Measurements from ENCODE around the gene KRR1. TPM values are rescaled to one million over a fixed set of nuclear protein-coding genes. Genes with fewer than 3 reads are reported as not detected.
A peak's percentile ranks its signal among the peaks of the same experiment; 100 is the strongest.

The KRR1 gene
- total RNA-seq, 4 donors from 2014 or later: 3.2 to 28.1 (median 11.7) TPM

GRCh38 chr12:75481774-75482173, 29.6 kb downstream of the KRR1 start:
- intact Hi-C loops (cut with DNase I; ENCODE audit: low total_unique reads): loop anchor here (2.0 to 10.0 kb wide), 2 partner anchors 25 to 147 kb away; partner anchors contain the start of genes CAPS2 and GLIPR1L1

DNA sequence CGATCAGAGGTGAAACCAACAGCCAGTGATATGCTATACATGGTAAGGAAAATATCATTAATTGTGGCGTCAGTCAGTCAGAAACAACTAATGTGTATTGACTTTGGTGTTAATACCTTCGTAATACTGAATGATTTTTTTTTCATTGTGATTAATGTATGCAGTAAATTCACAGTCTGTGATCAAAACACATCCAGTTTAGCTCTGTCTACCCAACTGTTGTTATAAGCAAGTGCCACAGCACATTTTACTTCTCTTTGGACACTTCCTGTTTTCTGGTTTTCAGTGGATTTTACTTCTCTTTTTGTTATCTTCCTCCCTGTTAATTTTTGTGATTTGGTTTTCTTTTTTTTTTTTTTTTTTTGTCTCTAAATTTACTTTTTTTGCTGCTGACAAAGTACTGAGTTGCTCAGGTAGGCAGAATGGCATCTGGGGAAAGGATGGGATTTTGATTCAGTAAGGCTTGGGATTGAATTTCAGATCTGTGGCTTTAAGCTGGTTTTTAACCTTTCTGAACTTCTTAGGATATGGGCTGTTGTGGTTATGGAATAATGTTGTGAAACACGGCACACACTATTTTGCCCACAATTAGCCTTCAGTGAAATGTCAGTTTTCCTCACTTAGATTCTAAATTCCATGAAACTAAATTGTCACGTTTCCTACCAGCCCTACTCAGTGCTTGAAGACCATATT, 30.2 kb downstream of the KRR1 start:
- 35 to 49% methylated on average over 5 of the region's 5 CpGs for WGBS, 2 donors (ENCODE audit: low coverage in 1 of 2)
- in situ Hi-C loops (cut with MboI; ENCODE audit: low pct_ligation_motif_present in 1 of 4, low pct_unique_long_range_greater_than_20kb in 1 of 4, low sequenced_read_pairs in 3 of 4): no loop called here

More at GRCh38 chr12:75481774-75482173, 29.6 kb downstream of the KRR1 start:
- Histone ChIP-seq H3K4me1 (peaks cover 0 to 29% (median 12%) of the 10 kb centered on the region in 4 donors), H3K4me3 (peak overlapping the region in 3 of 4 donors; percentile 12 to 41 (median 32)), H3K27me3 (no peaks in the 10 kb centered on the region), H3K27ac (peak overlapping the region; percentile 72 to 83 (median 78)), H3K36me3 (no peaks in the 10 kb centered on the region), H3K9me3 (no peaks in the 10 kb centered on the region)
- DNase-seq: peak; percentile 13
- 70 to 80% methylated on average over 3 to 4 of the region's 4 CpGs for WGBS, 2 donors (ENCODE audit: low coverage in 1 of 2)
- no peak for TF ChIP-seq EP300 (IDR thresholded peaks at IDR 0.05; ENCODE audit: low read depth)
- TF ChIP-seq, protein P1, sequence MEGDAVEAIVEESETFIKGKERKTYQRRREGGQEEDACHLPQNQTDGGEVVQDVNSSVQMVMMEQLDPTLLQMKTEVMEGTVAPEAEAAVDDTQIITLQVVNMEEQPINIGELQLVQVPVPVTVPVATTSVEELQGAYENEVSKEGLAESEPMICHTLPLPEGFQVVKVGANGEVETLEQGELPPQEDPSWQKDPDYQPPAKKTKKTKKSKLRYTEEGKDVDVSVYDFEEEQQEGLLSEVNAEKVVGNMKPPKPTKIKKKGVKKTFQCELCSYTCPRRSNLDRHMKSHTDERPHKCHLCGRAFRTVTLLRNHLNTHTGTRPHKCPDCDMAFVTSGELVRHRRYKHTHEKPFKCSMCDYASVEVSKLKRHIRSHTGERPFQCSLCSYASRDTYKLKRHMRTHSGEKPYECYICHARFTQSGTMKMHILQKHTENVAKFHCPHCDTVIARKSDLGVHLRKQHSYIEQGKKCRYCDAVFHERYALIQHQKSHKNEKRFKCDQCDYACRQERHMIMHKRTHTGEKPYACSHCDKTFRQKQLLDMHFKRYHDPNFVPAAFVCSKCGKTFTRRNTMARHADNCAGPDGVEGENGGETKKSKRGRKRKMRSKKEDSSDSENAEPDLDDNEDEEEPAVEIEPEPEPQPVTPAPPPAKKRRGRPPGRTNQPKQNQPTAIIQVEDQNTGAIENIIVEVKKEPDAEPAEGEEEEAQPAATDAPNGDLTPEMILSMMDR (IDR thresholded peaks at IDR 0.05): no peak
- TF ChIP-seq POLR2A (IDR thresholded peaks at IDR 0.05): no peak
- TF ChIP-seq POLR2AphosphoS5 (IDR thresholded peaks at IDR 0.05): no peak
- in situ Hi-C loops (cut with MboI; ENCODE audit: low pct_ligation_motif_present in 1 of 4, low pct_unique_long_range_greater_than_20kb in 1 of 4, low sequenced_read_pairs in 3 of 4): no loop called here

DNA sequence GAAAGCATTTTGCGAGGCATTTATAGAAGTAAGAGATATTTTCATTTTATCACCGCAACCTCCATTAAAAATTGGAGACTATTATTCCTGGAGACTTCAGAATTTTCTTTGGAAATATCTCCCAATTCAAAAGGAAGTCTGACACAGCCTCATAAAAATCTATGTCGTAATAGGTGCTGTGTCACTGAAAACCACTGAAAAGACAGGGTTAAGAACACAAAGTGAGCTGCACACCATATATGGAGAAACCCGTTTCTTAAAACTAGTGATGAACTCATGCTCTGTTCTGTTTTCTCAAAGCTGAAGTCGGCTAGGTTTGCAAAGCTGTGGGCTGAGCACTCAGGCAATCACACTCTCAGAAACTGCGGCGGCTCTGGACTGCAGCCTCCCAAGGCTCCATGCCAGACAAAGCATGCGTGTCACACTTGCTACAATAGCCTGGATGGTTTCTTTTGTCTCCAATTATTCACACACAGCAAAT, 30.9 kb downstream of the KRR1 start, which contains the start of gene GLIPR1:
GLIPR1 (plus strand) TSS at position 287 of the 481 bp plus-strand sequence; CDS start at position 413, 126 bp downstream.
- no peaks in the 10 kb centered on the region for H3K27me3 ChIP-seq
- intact Hi-C loops (cut with DNase I; ENCODE audit: low total_unique reads): loop anchor here (2.0 to 10.0 kb wide), 2 partner anchors 26 to 146 kb away; partner anchors contain the start of genes CAPS2 and GLIPR1L1
- H3K27ac ChIP-seq: peak within 1 kb of the TSS; percentile 72 to 83 (median 78)
- in situ Hi-C loops (cut with MboI; ENCODE audit: low pct_ligation_motif_present in 1 of 4, low pct_unique_long_range_greater_than_20kb in 1 of 4, low sequenced_read_pairs in 3 of 4): no loop called here
- H3K36me3 ChIP-seq: no peaks in the 10 kb centered on the region
- no peaks in the 10 kb centered on the region for H3K9me3 ChIP-seq
- peak; percentile 69 for TF ChIP-seq POLR2A (IDR thresholded peaks at IDR 0.05)
- no peak for TF ChIP-seq EP300 (IDR thresholded peaks at IDR 0.05; ENCODE audit: low read depth)
- TF ChIP-seq, protein P1 (IDR thresholded peaks at IDR 0.05): no peak
- peak; percentile 78 to 89 (median 86) for TF ChIP-seq POLR2AphosphoS5 (IDR thresholded peaks at IDR 0.05)
- H3K4me3 ChIP-seq: peak within 1 kb of the TSS; percentile 12 to 41 (median 22)
- DNase-seq: peak; percentile 68
- peaks cover 0 to 20% (median 10%) of the 10 kb centered on the region in 4 donors for H3K4me1 ChIP-seq
- 15 to 27% methylated on average over 5 to 8 of the region's 8 CpGs for WGBS, 2 donors (ENCODE audit: low coverage in 1 of 2)

More for the DNA sequence above, 30.2 kb downstream of the KRR1 start:
- H3K27me3 ChIP-seq: no peaks in the 10 kb centered on the region
- H3K27ac ChIP-seq: peak overlapping the region; percentile 72 to 83 (median 78)
- H3K4me3 ChIP-seq: peak overlapping the region; percentile 12 to 41 (median 22)
- peaks cover 0 to 25% (median 10%) of the 10 kb centered on the region in 4 donors for H3K4me1 ChIP-seq
- TF ChIP-seq, protein P1 (IDR thresholded peaks at IDR 0.05): no peak
- TF ChIP-seq EP300 (IDR thresholded peaks at IDR 0.05; ENCODE audit: low read depth) (no peak), POLR2A (IDR thresholded peaks at IDR 0.05) (no peak), POLR2AphosphoS5 (IDR thresholded peaks at IDR 0.05) (no peak)
- no peaks in the 10 kb centered on the region for H3K36me3 ChIP-seq
- intact Hi-C loops (cut with DNase I; ENCODE audit: low total_unique reads): loop anchor here (2.0 to 10.0 kb wide), 2 partner anchors 26 to 146 kb away; partner anchors contain the start of genes CAPS2 and GLIPR1L1
- DNase-seq: no peak
- H3K9me3 ChIP-seq: no peaks in the 10 kb centered on the region

DNA sequence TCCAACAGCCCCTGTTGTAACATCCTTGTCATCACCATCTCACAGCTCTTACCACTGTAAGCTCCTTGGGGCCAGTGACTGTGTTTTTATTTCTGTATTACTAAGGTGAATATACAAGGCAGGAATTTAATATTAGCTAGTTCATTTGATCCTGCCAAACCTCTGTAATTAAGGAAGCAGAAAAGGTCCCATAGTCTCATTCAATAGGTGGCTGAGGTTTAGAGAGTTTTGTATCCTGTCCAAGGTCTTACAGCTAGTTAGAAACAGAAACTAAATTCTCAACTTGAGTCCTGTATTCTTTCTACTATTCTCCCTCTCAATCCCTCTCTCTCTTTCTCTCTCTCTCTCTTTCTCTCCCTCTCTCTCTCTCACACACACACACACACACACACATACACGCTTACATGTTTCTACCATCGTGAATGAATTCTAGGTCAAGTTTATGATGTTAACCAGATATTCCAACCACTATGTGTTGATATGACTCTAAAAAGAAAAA, 31.4 kb downstream of the KRR1 start:
- in situ Hi-C loops (cut with MboI; ENCODE audit: low pct_ligation_motif_present in 1 of 4, low pct_unique_long_range_greater_than_20kb in 1 of 4, low sequenced_read_pairs in 3 of 4): no loop called here

More for the DNA sequence above, 31.4 kb downstream of the KRR1 start:
- no peaks in the 10 kb centered on the region for H3K27me3 ChIP-seq
- H3K4me1 ChIP-seq: peaks cover 0 to 20% (median 10%) of the 10 kb centered on the region in 4 donors
- no peaks in the 10 kb centered on the region for H3K9me3 ChIP-seq
- peak overlapping the region in 3 of 4 donors; percentile 12 to 41 (median 32) for H3K4me3 ChIP-seq
- no peaks in the 10 kb centered on the region for H3K36me3 ChIP-seq
- intact Hi-C loops (cut with DNase I; ENCODE audit: low total_unique reads): loop anchor here (2.0 to 10.0 kb wide), 2 partner anchors 27 to 145 kb away; partner anchors contain the start of genes CAPS2 and GLIPR1L1
- TF ChIP-seq POLR2A (IDR thresholded peaks at IDR 0.05) (no peak), POLR2AphosphoS5 (IDR thresholded peaks at IDR 0.05) (no peak), EP300 (IDR thresholded peaks at IDR 0.05; ENCODE audit: low read depth) (no peak)
- TF ChIP-seq, protein P1 (IDR thresholded peaks at IDR 0.05): no peak
- no peak for DNase-seq
- WGBS, 2 donors (ENCODE audit: low coverage in 1 of 2): 4 to 21% methylated on average over 2 of the region's 2 CpGs
- H3K27ac ChIP-seq: peak overlapping the region; percentile 72 to 83 (median 78)
